ENCODE results near the gene KLHL17. TPM values are rescaled to one million over a fixed set of nuclear protein-coding genes. Genes with fewer than 3 reads are reported as not detected.

Gene KLHL17
- total and polyA plus RNA-seq, 9 of the 15 experiments (the other 6 are each of a cell fraction or from before 2014, with no cell fraction given), result 0.14 to 84.8 (median 13.0) TPM

DNA sequence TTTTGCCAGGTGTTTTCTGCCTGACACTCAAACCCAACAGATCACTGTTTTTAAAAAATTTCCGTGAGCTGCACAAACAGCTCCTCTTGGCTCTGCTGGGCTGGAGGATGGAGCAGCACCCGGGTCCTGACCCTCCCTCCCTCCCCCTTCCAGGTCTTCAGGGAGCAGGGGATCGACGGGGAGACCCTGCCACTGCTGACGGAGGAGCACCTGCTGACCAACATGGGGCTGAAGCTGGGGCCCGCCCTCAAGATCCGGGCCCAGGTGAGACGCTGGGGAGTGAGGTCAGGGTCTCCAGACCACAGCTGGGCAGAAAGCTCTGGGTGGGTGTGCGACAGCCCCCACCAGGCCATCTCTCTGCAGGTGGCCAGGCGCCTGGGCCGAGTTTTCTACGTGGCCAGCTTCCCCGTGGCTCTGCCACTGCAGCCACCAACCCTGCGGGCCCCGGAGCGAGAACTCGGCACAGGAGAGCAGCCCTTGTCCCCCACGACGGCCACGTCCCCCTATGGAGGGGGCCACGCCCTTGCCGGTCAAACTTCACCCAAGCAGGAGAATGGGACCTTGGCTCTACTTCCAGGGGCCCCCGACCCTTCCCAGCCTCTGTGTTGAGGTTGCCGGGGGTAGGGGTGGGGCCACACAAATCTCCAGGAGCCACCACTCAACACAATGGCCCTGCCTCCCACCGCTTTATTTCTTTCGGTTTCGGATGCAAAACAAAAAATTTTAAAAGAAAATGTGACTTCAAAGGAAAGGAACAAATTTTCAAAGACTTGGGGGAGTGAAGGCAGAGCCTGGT lies 16.6 kb upstream of the KLHL17 start:
- 67% methylated on average over 23 of the region's 27 CpGs for WGBS (ENCODE audit: insufficient coverage, low coverage, missing lambda C conversion rate)
- H2AFZ ChIP-seq (ENCODE audit: low read depth, low read length), result no peak overlapping the region
- DNase-seq (ENCODE audit: extremely low read depth in 1 of 4, low spot score in 3 of 4) (no peak), ATAC-seq (no peak), FAIRE-seq (no peak)
- peaks cover 51% of the 10 kb centered on the region; the same call in 2 of the 3 replicates for H3K36me3 ChIP-seq (ENCODE audit: control insufficient read depth, insufficient read depth, low read length)
- H3K9ac ChIP-seq (ENCODE audit: insufficient read depth in 1 of 2, low read depth in 2 of 2, low read length in 2 of 2), result peak overlapping the region in 1 of 2 experiments; percentile 50; a peak in 1 of 4 replicates
- H3K27me3 ChIP-seq (ENCODE audit: control insufficient read depth in 2 of 2, insufficient read depth in 2 of 2, low read length in 2 of 2), result no peaks in the 10 kb centered on the region
- no peaks in the 10 kb centered on the region for H3K79me2 ChIP-seq (ENCODE audit: control insufficient read depth, insufficient read depth, low read length)
- no peaks in the 10 kb centered on the region for H3K9me1 ChIP-seq (ENCODE audit: control insufficient read depth, insufficient read depth, low read length)
- no TSS peak for BruUV-seq (replicated peaks)
- no peak overlapping the region for H3K4me3 ChIP-seq
- no peak overlapping the region for H3K27ac ChIP-seq (ENCODE audit: extremely low read depth, low read depth, low read length)
- peaks cover 19% of the 10 kb centered on the region; the same call in 1 of the 2 replicates for H4K20me1 ChIP-seq (replicated peaks; ENCODE audit: control insufficient read depth, insufficient read depth, low read length)
- ChIA-PET CTCF (ENCODE audit: low intra/inter-chr PET ratio) (no interaction called here), POLR2A (interaction anchor here (0.7 to 2.3 kb wide), 3 partner anchors 10 to 15 kb away, joined by 3 to 7 read pairs (median 3); partner anchors contain the start of gene NOC2L)
- H3K4me1 ChIP-seq (replicated peaks in 1 of 2; ENCODE audit: control insufficient read depth in 2 of 2, insufficient read depth in 2 of 2, low read length in 2 of 2), result peaks cover 28 to 89% of the 10 kb centered on the region in 2 experiments
- in situ Hi-C loops (cut with MboI) (no loop called here), intact Hi-C loops (cut with micrococcal nuclease) (no loop called here)
- H3K4me2 ChIP-seq (ENCODE audit: insufficient read depth, low read length), result no peak overlapping the region
- H3K9me3 ChIP-seq (replicated peaks; ENCODE audit: control insufficient read depth, insufficient read depth, low read depth, low read length), result no peaks in the 10 kb centered on the region
- TF ChIP-seq KLF10 (CRISPR knock-in tag; IDR thresholded peaks at IDR 0.05) (no peak), SREBF1 (IDR thresholded peaks at IDR 0.05; ENCODE audit: borderline replicate concordance, low read depth, low read length) (no peak), MIER1 (IDR thresholded peaks at IDR 0.05; ENCODE audit: low read depth) (no peak), CREB5 (CRISPR knock-in tag; IDR thresholded peaks at IDR 0.05) (no peak), NFYB (IDR thresholded peaks at IDR 0.05; ENCODE audit: extremely low read depth, insufficient read length) (no peak), ZKSCAN1 (IDR thresholded peaks at IDR 0.05; ENCODE audit: low read depth, low read length) (0 out of 2 replicates have a peak, but pooled peaks have one; percentile 5), ZBTB2 (IDR thresholded peaks at IDR 0.05) (no peak), KDM2B (CRISPR knock-in tag; IDR thresholded peaks at IDR 0.05) (no peak), POU5F1 (IDR thresholded peaks at IDR 0.05; ENCODE audit: borderline replicate concordance, low read depth, low read length, partially characterized antibody) (no peak), SMAD1 (IDR thresholded peaks at IDR 0.05; ENCODE audit: low read depth, low read length, partially characterized antibody) (no peak), MEF2D (tag; conservative IDR thresholded peaks at IDR 0.05; ENCODE audit: low read depth) (no peak)
- TF ChIP-seq, protein P1, sequence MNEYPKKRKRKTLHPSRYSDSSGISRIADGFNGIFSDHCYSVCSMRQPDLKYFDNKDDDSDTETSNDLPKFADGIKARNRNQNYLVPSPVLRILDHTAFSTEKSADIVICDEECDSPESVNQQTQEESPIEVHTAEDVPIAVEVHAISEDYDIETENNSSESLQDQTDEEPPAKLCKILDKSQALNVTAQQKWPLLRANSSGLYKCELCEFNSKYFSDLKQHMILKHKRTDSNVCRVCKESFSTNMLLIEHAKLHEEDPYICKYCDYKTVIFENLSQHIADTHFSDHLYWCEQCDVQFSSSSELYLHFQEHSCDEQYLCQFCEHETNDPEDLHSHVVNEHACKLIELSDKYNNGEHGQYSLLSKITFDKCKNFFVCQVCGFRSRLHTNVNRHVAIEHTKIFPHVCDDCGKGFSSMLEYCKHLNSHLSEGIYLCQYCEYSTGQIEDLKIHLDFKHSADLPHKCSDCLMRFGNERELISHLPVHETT (CRISPR knock-in tag; conservative IDR thresholded peaks at IDR 0.05 in 1 of 2, IDR thresholded peaks at IDR 0.05 in 1 of 2), result no peak
- TF ChIP-seq, protein P2, sequence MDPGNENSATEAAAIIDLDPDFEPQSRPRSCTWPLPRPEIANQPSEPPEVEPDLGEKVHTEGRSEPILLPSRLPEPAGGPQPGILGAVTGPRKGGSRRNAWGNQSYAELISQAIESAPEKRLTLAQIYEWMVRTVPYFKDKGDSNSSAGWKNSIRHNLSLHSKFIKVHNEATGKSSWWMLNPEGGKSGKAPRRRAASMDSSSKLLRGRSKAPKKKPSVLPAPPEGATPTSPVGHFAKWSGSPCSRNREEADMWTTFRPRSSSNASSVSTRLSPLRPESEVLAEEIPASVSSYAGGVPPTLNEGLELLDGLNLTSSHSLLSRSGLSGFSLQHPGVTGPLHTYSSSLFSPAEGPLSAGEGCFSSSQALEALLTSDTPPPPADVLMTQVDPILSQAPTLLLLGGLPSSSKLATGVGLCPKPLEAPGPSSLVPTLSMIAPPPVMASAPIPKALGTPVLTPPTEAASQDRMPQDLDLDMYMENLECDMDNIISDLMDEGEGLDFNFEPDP (CRISPR knock-in tag; IDR thresholded peaks at IDR 0.05), result no peak
